Kidney (tissue), 14 donors: ENCODE results near the gene CYB561A3. TPM values are rescaled to one million over a fixed set of nuclear protein-coding genes. Genes with fewer than 3 reads are reported as not detected.

Source experiments
- DNase-seq, 5 donors: peaks; one replicate each; pipeline ENCODE4 v3.0.0-alpha.2; 2013 to 2020
- FAIRE-seq: peaks from 2 replicates; lab custom pipeline; 2012; peaks lifted over from hg19 to GRCh38; lab: Jason Lieb, UNC
- H3K27ac ChIP-seq, 2 donors: one replicate each; pipeline ENCODE4 v1.7.0; 2013; ENCODE audit warnings: low read depth in 2 of 2, low read length in 2 of 2, inconsistent platforms in 1 of 2
- H3K27me3 ChIP-seq: one replicate; pipeline ENCODE4 v1.7.1; 2013; ENCODE audit warnings: low read length, inconsistent platforms; ENCODE audit not compliant: control insufficient read depth, insufficient read depth
- H3K36me3 ChIP-seq, 3 donors: one replicate each; pipeline versions ENCODE4 v1.7.0 to v1.7.1; 2013; ENCODE audit warnings: low read length in 3 of 3, control low read depth in 1 of 3, inconsistent platforms in 1 of 3; ENCODE audit not compliant: insufficient read depth in 3 of 3, control insufficient read depth in 2 of 3
- H3K4me1 ChIP-seq, 3 donors: one replicate each; pipeline versions ENCODE4 v1.7.0 to v1.7.1; 2013; ENCODE audit warnings: low read length in 3 of 3, inconsistent platforms in 1 of 3, low read depth in 1 of 3; ENCODE audit not compliant: control insufficient read depth in 2 of 3, insufficient read depth in 2 of 3
- H3K4me3 ChIP-seq, 3 donors: one replicate each; pipeline versions ENCODE4 v1.7.0 to v1.8.1; 2013; ENCODE audit warnings: low read length in 3 of 3, control low read depth in 1 of 3, inconsistent platforms in 1 of 3
- H3K9ac ChIP-seq, 3 donors: one replicate each; pipeline versions ENCODE4 v1.7.0 to v1.7.1; 2013; ENCODE audit warnings: low read length in 3 of 3, control low read depth in 1 of 3, inconsistent platforms in 1 of 3
- H3K9me3 ChIP-seq, 3 donors: one replicate each; pipeline versions ENCODE4 v1.7.0 to v1.7.1; 2013; ENCODE audit warnings: low read length in 3 of 3, control low read depth in 1 of 3, inconsistent platforms in 1 of 3; ENCODE audit not compliant: control insufficient read depth in 2 of 3, insufficient read depth in 1 of 3
- CTCF ChIP-seq: IDR thresholded peaks from 3 replicates; pipeline ENCODE4 v1.5.1; 2012; ENCODE audit warnings: mild to moderate bottlenecking, moderate library complexity, borderline replicate concordance; ENCODE audit not compliant: insufficient read depth; ENCODE audit errors: extremely low read depth
- intact Hi-C: fragments of 100-400 bp; cut with DNase I; formaldehyde crosslinking; loops from one replicate; pipeline ENCODE4 v1.11.1; 2022
- polyA plus RNA-seq: library from polyadenylated mRNA; stranded (reverse); fragments of 350-450 nt; fragmentation: Illumina TruSeq; extraction: RNeasy Lipid Tissue Mini Kit (QIAGEN cat#74804); gene quantifications from one replicate; pipeline ENCODE4 v1.2.3, GENCODE V29; 2014; ENCODE audit warnings: low read depth, low replicate concordance; ENCODE audit not compliant: insufficient read depth
- total RNA-seq: library from RNA; stranded (reverse); fragmentation: NEBNext Ultra II Directional; extraction: Animal tissue kit (Norgen Biotek cat#: 25700); gene quantifications from one replicate; pipeline ENCODE4 v1.2.1, GENCODE V29; 2021
- donor health status: control.
- donor health status: control.
- donor health status: control.
- donor health status: control.
- donor health status: control.
- donor health status: DM: yes; HTN: yes; CAD: no.
- donor health status: Normal renal cell carcinoma (clear cell type).

Gene CYB561A3
- total and polyA plus RNA-seq, 2 donors from 2014 or later: 29.7 to 36.8 TPM

GRCh38 chr11:61343792-61344745, 17.6 kb downstream of the CYB561A3 start:
- no peaks in the 10 kb centered on the region for H3K9me3 ChIP-seq
- no peaks in the 10 kb centered on the region for H3K4me1 ChIP-seq
- no peak for TF ChIP-seq CTCF
- no peak overlapping the region for H3K9ac ChIP-seq
- FAIRE-seq: no peak
- H3K4me3 ChIP-seq: no peak overlapping the region
- DNase-seq: no peak
- no peak overlapping the region for H3K27ac ChIP-seq
- peaks cover 0 to 59% (median 12%) of the 10 kb centered on the region in 3 donors for H3K36me3 ChIP-seq
- intact Hi-C loops: no loop called here
- H3K27me3 ChIP-seq: no peaks in the 10 kb centered on the region

- H3K27me3 ChIP-seq: no peaks in the 10 kb centered on the region
- H3K9me3 ChIP-seq: no peaks in the 10 kb centered on the region
- no peak overlapping the region for H3K9ac ChIP-seq
- DNase-seq (no peak), FAIRE-seq (no peak)
- intact Hi-C loops: no loop called here
- no peak overlapping the region for H3K4me3 ChIP-seq
- no peak overlapping the region for H3K27ac ChIP-seq
- no peaks in the 10 kb centered on the region for H3K4me1 ChIP-seq
- H3K36me3 ChIP-seq: peaks cover 0 to 57% (median 13%) of the 10 kb centered on the region in 3 donors
- TF ChIP-seq CTCF: no peak
Observed at GRCh38 chr11:61342207-61342803, 19.4 kb downstream of the CYB561A3 start.

- Histone ChIP-seq H3K27ac (no peak overlapping the region), H3K4me1 (peaks cover 0 to under 1% (median 0%) of the 10 kb centered on the region in 3 donors), H3K36me3 (peaks cover 0 to 57% (median 13%) of the 10 kb centered on the region in 3 donors), H3K27me3 (no peaks in the 10 kb centered on the region), H3K9ac (no peak overlapping the region), H3K4me3 (no peak overlapping the region), H3K9me3 (no peaks in the 10 kb centered on the region)
- TF ChIP-seq CTCF: no peak
- FAIRE-seq (no peak), DNase-seq (no peak)
- intact Hi-C loops: no loop called here
Observed at GRCh38 chr11:61341706-61342105, 20.0 kb downstream of the CYB561A3 start.
